Measurements from ENCODE around the gene PRKG1.

DNA sequence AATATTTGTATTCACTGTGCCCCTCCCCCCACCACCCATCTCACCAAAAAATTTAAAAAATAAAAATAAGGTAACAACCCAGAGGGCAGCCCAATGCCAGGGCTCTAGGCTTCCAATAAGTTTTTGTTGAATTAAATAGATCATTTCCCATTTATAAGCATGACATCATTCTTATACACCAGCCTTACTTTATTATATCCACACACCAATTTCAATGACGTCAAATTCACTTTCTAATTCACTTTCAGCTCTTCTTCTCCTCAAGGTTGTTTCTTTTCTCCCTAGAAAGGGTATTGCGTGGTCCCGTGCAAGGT lies 1238.6 kb downstream of the PRKG1 start:
- no peak for TF ChIP-seq POLR2AphosphoS5 (IDR thresholded peaks at IDR 0.05; ENCODE audit: low read depth)
- TF ChIP-seq, protein P1, sequence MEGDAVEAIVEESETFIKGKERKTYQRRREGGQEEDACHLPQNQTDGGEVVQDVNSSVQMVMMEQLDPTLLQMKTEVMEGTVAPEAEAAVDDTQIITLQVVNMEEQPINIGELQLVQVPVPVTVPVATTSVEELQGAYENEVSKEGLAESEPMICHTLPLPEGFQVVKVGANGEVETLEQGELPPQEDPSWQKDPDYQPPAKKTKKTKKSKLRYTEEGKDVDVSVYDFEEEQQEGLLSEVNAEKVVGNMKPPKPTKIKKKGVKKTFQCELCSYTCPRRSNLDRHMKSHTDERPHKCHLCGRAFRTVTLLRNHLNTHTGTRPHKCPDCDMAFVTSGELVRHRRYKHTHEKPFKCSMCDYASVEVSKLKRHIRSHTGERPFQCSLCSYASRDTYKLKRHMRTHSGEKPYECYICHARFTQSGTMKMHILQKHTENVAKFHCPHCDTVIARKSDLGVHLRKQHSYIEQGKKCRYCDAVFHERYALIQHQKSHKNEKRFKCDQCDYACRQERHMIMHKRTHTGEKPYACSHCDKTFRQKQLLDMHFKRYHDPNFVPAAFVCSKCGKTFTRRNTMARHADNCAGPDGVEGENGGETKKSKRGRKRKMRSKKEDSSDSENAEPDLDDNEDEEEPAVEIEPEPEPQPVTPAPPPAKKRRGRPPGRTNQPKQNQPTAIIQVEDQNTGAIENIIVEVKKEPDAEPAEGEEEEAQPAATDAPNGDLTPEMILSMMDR (conservative IDR thresholded peaks at IDR 0.05; ENCODE audit: low read depth in 2 of 2): no peak
- TF ChIP-seq EZH2 (IDR thresholded peaks at IDR 0.05; ENCODE audit: low read depth, unreplicated experiment): no peak
- no peak for TF ChIP-seq STAT1 (IDR thresholded peaks at IDR 0.05; ENCODE audit: unreplicated experiment)
- TF ChIP-seq, protein P2, sequence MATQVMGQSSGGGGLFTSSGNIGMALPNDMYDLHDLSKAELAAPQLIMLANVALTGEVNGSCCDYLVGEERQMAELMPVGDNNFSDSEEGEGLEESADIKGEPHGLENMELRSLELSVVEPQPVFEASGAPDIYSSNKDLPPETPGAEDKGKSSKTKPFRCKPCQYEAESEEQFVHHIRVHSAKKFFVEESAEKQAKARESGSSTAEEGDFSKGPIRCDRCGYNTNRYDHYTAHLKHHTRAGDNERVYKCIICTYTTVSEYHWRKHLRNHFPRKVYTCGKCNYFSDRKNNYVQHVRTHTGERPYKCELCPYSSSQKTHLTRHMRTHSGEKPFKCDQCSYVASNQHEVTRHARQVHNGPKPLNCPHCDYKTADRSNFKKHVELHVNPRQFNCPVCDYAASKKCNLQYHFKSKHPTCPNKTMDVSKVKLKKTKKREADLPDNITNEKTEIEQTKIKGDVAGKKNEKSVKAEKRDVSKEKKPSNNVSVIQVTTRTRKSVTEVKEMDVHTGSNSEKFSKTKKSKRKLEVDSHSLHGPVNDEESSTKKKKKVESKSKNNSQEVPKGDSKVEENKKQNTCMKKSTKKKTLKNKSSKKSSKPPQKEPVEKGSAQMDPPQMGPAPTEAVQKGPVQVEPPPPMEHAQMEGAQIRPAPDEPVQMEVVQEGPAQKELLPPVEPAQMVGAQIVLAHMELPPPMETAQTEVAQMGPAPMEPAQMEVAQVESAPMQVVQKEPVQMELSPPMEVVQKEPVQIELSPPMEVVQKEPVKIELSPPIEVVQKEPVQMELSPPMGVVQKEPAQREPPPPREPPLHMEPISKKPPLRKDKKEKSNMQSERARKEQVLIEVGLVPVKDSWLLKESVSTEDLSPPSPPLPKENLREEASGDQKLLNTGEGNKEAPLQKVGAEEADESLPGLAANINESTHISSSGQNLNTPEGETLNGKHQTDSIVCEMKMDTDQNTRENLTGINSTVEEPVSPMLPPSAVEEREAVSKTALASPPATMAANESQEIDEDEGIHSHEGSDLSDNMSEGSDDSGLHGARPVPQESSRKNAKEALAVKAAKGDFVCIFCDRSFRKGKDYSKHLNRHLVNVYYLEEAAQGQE (IDR thresholded peaks at IDR 0.05; ENCODE audit: unreplicated experiment): no peak
- no peak for TF ChIP-seq CREB1 (CRISPR knock-in tag; IDR thresholded peaks at IDR 0.05; ENCODE audit: low read depth)
- no peak for TF ChIP-seq EZH2phosphoT487 (IDR thresholded peaks at IDR 0.05; ENCODE audit: unreplicated experiment)
- TF ChIP-seq, protein P3, sequence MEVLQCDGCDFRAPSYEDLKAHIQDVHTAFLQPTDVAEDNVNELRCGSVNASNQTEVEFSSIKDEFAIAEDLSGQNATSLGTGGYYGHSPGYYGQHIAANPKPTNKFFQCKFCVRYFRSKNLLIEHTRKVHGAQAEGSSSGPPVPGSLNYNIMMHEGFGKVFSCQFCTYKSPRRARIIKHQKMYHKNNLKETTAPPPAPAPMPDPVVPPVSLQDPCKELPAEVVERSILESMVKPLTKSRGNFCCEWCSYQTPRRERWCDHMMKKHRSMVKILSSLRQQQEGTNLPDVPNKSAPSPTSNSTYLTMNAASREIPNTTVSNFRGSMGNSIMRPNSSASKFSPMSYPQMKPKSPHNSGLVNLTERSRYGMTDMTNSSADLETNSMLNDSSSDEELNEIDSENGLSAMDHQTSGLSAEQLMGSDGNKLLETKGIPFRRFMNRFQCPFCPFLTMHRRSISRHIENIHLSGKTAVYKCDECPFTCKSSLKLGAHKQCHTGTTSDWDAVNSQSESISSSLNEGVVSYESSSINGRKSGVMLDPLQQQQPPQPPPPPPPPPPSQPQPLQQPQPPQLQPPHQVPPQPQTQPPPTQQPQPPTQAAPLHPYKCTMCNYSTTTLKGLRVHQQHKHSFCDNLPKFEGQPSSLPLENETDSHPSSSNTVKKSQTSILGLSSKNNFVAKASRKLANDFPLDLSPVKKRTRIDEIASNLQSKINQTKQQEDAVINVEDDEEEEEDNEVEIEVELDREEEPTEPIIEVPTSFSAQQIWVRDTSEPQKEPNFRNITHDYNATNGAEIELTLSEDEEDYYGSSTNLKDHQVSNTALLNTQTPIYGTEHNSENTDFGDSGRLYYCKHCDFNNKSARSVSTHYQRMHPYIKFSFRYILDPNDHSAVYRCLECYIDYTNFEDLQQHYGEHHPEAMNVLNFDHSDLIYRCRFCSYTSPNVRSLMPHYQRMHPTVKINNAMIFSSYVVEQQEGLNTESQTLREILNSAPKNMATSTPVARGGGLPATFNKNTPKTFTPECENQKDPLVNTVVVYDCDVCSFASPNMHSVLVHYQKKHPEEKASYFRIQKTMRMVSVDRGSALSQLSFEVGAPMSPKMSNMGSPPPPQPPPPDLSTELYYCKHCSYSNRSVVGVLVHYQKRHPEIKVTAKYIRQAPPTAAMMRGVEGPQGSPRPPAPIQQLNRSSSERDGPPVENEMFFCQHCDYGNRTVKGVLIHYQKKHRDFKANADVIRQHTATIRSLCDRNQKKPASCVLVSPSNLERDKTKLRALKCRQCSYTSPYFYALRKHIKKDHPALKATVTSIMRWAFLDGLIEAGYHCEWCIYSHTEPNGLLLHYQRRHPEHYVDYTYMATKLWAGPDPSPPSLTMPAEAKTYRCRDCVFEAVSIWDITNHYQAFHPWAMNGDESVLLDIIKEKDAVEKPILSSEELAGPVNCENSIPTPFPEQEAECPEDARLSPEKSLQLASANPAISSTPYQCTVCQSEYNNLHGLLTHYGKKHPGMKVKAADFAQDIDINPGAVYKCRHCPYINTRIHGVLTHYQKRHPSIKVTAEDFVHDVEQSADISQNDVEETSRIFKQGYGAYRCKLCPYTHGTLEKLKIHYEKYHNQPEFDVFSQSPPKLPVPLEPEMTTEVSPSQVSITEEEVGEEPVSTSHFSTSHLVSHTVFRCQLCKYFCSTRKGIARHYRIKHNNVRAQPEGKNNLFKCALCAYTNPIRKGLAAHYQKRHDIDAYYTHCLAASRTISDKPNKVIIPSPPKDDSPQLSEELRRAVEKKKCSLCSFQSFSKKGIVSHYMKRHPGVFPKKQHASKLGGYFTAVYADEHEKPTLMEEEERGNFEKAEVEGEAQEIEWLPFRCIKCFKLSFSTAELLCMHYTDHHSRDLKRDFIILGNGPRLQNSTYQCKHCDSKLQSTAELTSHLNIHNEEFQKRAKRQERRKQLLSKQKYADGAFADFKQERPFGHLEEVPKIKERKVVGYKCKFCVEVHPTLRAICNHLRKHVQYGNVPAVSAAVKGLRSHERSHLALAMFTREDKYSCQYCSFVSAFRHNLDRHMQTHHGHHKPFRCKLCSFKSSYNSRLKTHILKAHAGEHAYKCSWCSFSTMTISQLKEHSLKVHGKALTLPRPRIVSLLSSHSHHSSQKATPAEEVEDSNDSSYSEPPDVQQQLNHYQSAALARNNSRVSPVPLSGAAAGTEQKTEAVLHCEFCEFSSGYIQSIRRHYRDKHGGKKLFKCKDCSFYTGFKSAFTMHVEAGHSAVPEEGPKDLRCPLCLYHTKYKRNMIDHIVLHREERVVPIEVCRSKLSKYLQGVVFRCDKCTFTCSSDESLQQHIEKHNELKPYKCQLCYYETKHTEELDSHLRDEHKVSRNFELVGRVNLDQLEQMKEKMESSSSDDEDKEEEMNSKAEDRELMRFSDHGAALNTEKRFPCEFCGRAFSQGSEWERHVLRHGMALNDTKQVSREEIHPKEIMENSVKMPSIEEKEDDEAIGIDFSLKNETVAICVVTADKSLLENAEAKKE (CRISPR knock-in tag; IDR thresholded peaks at IDR 0.05): no peak
- TF ChIP-seq, protein P4, sequence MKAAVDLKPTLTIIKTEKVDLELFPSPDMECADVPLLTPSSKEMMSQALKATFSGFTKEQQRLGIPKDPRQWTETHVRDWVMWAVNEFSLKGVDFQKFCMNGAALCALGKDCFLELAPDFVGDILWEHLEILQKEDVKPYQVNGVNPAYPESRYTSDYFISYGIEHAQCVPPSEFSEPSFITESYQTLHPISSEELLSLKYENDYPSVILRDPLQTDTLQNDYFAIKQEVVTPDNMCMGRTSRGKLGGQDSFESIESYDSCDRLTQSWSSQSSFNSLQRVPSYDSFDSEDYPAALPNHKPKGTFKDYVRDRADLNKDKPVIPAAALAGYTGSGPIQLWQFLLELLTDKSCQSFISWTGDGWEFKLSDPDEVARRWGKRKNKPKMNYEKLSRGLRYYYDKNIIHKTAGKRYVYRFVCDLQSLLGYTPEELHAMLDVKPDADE (IDR thresholded peaks at IDR 0.05): no peak

All from GM23338 (cell line).